Measurements from ENCODE around the gene TRIM10.

DNA sequence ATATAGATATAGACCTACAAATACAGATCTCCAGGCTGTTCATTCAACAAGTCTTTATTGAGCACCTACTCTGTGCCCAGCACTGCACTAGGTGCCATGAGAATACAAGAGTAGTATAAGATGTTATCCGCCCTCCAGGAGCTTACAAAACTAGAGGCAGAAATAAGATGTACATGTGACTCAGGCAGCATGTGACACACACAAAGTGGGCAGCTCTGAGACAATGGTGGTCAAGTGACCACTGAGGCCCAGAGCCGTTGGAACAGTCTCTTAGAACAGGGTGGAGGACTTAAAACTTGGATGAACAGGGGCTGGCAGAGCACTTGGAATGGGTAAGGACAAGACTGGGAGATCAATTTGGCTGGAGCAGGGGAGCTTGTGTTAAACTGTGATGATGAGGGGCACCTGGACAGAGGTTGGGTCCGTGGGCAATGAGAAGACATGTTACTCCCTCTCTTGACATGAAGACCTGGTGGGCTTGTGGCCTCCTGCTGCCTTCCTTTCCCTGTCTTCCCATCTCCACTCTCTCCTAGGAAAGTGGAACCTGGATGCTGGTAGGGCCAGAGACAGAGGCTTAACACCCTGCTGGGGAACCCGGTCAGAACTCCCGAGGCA is 23.5 kb upstream of the TRIM10 start:
- TF ChIP-seq POLR2A (IDR thresholded peaks at IDR 0.05): no peak
- TF ChIP-seq, protein P1, sequence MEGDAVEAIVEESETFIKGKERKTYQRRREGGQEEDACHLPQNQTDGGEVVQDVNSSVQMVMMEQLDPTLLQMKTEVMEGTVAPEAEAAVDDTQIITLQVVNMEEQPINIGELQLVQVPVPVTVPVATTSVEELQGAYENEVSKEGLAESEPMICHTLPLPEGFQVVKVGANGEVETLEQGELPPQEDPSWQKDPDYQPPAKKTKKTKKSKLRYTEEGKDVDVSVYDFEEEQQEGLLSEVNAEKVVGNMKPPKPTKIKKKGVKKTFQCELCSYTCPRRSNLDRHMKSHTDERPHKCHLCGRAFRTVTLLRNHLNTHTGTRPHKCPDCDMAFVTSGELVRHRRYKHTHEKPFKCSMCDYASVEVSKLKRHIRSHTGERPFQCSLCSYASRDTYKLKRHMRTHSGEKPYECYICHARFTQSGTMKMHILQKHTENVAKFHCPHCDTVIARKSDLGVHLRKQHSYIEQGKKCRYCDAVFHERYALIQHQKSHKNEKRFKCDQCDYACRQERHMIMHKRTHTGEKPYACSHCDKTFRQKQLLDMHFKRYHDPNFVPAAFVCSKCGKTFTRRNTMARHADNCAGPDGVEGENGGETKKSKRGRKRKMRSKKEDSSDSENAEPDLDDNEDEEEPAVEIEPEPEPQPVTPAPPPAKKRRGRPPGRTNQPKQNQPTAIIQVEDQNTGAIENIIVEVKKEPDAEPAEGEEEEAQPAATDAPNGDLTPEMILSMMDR (IDR thresholded peaks at IDR 0.05): no peak

Data from right lobe of liver (tissue), 4 donors.